ENCODE measurements around the gene HSP90AA1.
A peak's percentile ranks its signal among the peaks of the same experiment; 100 is the strongest.
"Not testable (repeated sequence)": the region's sequence is repeated elsewhere in the genome, so short reads cannot be mapped to it uniquely, and the experiment has no call there.

Gene HSP90AA1

GRCh38 chr14:102064590-102064989 lies 22.3 kb downstream of the HSP90AA1 start:
- not testable (repeated sequence) for DNase-seq

GRCh38 chr14:102063808-102064429 lies 22.9 kb downstream of the HSP90AA1 start:
- DNase-seq, result no peak

- peak; percentile 45 to 49 for DNase-seq
These were observed 23.6 kb downstream of the HSP90AA1 start for GRCh38 chr14:102063109-102063807.

GRCh38 chr14:102058961-102059360 lies 27.9 kb downstream of the HSP90AA1 start:
- no peak for DNase-seq

GRCh38 chr14:102058146-102058545 lies 28.7 kb downstream of the HSP90AA1 start:
- DNase-seq, result no peak

- DNase-seq, result no peak
These were observed 29.2 kb downstream of the HSP90AA1 start for GRCh38 chr14:102057480-102058114.

- no peak for DNase-seq
These were observed 30.0 kb downstream of the HSP90AA1 start for GRCh38 chr14:102056694-102057442.

- no peak for DNase-seq
These were observed 31.5 kb downstream of the HSP90AA1 start for GRCh38 chr14:102055181-102055901.

- DNase-seq, result no peak
These were observed 34.3 kb downstream of the HSP90AA1 start for GRCh38 chr14:102052522-102052921.

- no peak for DNase-seq
These were observed 36.2 kb downstream of the HSP90AA1 start for GRCh38 chr14:102050625-102051024.

GRCh38 chr14:102050026-102050405 lies 36.8 kb downstream of the HSP90AA1 start:
- DNase-seq, result no peak

GRCh38 chr14:102049258-102050025 lies 37.4 kb downstream of the HSP90AA1 start:
- DNase-seq, result no peak

- no peak for DNase-seq
These were observed 38.9 kb downstream of the HSP90AA1 start for GRCh38 chr14:102047808-102048540.

- DNase-seq, result peak; percentile 76 to 77
These were observed 40.2 kb downstream of the HSP90AA1 start for GRCh38 chr14:102046337-102047278.

- no peak for DNase-seq
These were observed 42.3 kb downstream of the HSP90AA1 start for GRCh38 chr14:102044566-102044965.

GRCh38 chr14:102043251-102044025 lies 43.4 kb downstream of the HSP90AA1 start:
- peak; percentile 27 to 65 for DNase-seq

GRCh38 chr14:102042699-102043098 lies 44.1 kb downstream of the HSP90AA1 start:
- DNase-seq, result no peak

- DNase-seq, result no peak
These were observed 46.7 kb downstream of the HSP90AA1 start for GRCh38 chr14:102040153-102040552.

- DNase-seq, result no peak
These were observed 47.7 kb downstream of the HSP90AA1 start for GRCh38 chr14:102039157-102039556.
